GM18511 (cell line): ENCODE measurements around the gene UFSP1.

Experiments
- ATAC-seq: cut with Tn5 transposase; IDR thresholded peaks from one replicate; pipeline ENCODE4 v1.9.1; 2021; ENCODE audit warnings: mild to moderate bottlenecking, moderate library complexity; ENCODE audit not compliant: unreplicated experiment

UFSP1 gene

GRCh38 chr7:100882785-100883526 lies 6.6 kb downstream of the UFSP1 start:
- ATAC-seq = no peak

GRCh38 chr7:100882201-100882600 lies 7.3 kb downstream of the UFSP1 start:
- no peak for ATAC-seq

- ATAC-seq = no peak
Measured at GRCh38 chr7:100881136-100881535, 8.4 kb downstream of the UFSP1 start.

- ATAC-seq = no peak
Measured at GRCh38 chr7:100880645-100881044, 8.9 kb downstream of the UFSP1 start.

GRCh38 chr7:100879685-100880261 lies 9.7 kb downstream of the UFSP1 start:
- ATAC-seq = no peak

GRCh38 chr7:100878685-100879084 lies 10.8 kb downstream of the UFSP1 start:
- no peak for ATAC-seq

GRCh38 chr7:100878013-100878412 lies 11.5 kb downstream of the UFSP1 start:
- no peak for ATAC-seq

GRCh38 chr7:100875356-100875751 lies 14.2 kb downstream of the UFSP1 start:
- ATAC-seq = peak; percentile 38

GRCh38 chr7:100874577-100875355 lies 14.7 kb downstream of the UFSP1 start, which contains the start of gene SRRT:
SRRT (plus strand) TSS chr7:100875103; CDS start chr7:100875591, 488 bp downstream.
- ATAC-seq = peak; percentile 95

GRCh38 chr7:100874300-100874576 lies 15.3 kb downstream of the UFSP1 start:
- ATAC-seq = no peak

- ATAC-seq = no peak
Measured at GRCh38 chr7:100873599-100874299, 15.8 kb downstream of the UFSP1 start.

- ATAC-seq = peak; percentile 19
Measured at GRCh38 chr7:100867776-100868485, 21.6 kb downstream of the UFSP1 start.

- peak; percentile 68 for ATAC-seq
Measured at GRCh38 chr7:100867040-100867775, 22.3 kb downstream of the UFSP1 start, which contains the start of gene TRIP6. TRIP6 (plus strand) TSS chr7:100867387; CDS start chr7:100867498, 111 bp downstream.

- no peak for ATAC-seq
Measured at GRCh38 chr7:100866729-100867039, 22.8 kb downstream of the UFSP1 start.

GRCh38 chr7:100865938-100866728 lies 23.4 kb downstream of the UFSP1 start:
- ATAC-seq = no peak

- no peak for ATAC-seq
Measured at GRCh38 chr7:100865372-100865911, 24.1 kb downstream of the UFSP1 start.

- no peak for ATAC-seq
Measured at GRCh38 chr7:100864263-100864845, 25.2 kb downstream of the UFSP1 start.

- ATAC-seq = no peak
Measured at GRCh38 chr7:100863406-100863950, 26.0 kb downstream of the UFSP1 start.
